GM13976 (cell line): Measurements from ENCODE around the gene PTGS1.

Source experiments
- DNase-seq: peaks from one replicate; pipeline ENCODE4 v3.0.0; 2012; ENCODE audit warnings: low spot score
- CTCF ChIP-seq: IDR thresholded peaks from 2 replicates; pipeline ENCODE4 v1.5.1; 2012; ENCODE audit warnings: borderline replicate concordance, mild to moderate bottlenecking; ENCODE audit not compliant: insufficient read depth; ENCODE audit errors: extremely low read depth, missing control alignments, control extremely low read depth
- in situ Hi-C: fragments of 300-500 bp; cut with MboI; formaldehyde crosslinking; loops from one replicate; pipeline ENCODE4 v1.12.0; 2022; ENCODE audit warnings: low sequenced_read_pairs, mixed read lengths, inconsistent platforms; ENCODE audit not compliant: unreplicated experiment

Gene PTGS1

GRCh38 chr9:122379340-122379739 is 8.5 kb downstream of the PTGS1 start:
- in situ Hi-C loops: no loop called here
- no peak for DNase-seq
- no peak for TF ChIP-seq CTCF

DNA sequence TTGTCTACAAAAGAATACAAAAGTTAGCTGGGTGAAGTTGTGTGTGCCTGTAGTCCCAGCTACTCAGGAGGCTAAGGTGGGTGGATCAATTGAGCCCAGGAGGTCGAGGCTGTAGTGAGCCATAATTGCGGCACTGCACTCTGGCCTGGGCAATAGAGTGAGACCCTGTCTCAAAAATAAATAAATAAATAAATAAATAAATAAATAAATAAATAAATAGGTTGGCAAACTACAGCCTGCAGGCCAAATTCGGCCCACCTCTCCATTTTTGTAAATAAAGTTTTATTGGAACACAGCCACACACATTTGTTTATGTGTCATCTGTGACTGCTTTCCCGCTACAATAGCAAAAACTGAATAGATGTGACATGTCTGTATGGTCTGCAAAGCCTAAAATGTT is 9.5 kb downstream of the PTGS1 start:
- no peak for DNase-seq
- in situ Hi-C loops: no loop called here
- TF ChIP-seq CTCF: no peak

GRCh38 chr9:122381206-122381950 is 10.6 kb downstream of the PTGS1 start:
- no peak for TF ChIP-seq CTCF
- DNase-seq: no peak
- in situ Hi-C loops: no loop called here

DNA sequence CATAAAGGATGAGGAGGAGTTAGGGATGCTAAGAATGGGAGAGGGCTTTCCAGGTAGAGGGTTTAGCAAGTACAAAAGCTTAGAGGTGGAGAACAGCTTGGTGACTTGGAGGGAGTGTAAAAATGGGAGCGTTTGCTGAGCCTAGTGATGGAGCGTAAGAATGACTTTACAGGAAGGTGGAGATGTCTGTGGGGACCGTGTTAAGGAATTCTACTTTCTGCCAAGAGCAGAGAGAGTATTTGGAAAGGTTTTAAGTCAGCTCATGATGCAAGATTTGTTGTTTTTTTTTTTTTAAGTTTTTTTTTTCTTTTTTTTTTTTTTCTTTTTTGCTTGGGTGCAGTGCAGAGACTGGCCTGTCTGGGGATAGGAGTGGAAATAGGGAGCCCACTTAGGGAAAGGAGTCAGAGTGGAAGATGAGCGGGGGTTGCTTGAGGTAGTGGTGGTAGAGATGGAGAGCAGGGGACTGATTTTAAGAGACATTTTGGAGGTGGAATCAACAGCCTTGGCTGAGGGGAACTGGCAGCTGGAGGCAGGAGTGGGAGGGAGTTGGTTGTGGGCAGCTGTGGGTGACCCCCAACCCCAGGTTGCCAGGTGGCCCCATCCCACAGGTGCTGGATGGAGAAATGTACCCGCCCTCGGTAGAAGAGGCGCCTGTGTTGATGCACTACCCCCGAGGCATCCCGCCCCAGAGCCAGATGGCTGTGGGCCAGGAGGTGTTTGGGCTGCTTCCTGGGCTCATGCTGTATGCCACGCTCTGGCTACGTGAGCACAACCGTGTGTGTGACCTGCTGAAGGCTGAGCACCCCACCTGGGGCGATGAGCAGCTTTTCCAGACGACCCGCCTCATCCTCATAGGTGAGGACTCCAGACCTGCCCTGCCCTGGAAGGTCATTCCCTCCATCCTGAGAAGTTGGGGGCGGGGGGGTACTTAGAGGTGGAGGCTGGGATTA is 12.4 kb downstream of the PTGS1 start:
- TF ChIP-seq CTCF: no peak
- in situ Hi-C loops: no loop called here
- no peak for DNase-seq

GRCh38 chr9:122383992-122384461 is 13.2 kb downstream of the PTGS1 start:
- DNase-seq: no peak
- in situ Hi-C loops: no loop called here
- TF ChIP-seq CTCF: no peak

DNA sequence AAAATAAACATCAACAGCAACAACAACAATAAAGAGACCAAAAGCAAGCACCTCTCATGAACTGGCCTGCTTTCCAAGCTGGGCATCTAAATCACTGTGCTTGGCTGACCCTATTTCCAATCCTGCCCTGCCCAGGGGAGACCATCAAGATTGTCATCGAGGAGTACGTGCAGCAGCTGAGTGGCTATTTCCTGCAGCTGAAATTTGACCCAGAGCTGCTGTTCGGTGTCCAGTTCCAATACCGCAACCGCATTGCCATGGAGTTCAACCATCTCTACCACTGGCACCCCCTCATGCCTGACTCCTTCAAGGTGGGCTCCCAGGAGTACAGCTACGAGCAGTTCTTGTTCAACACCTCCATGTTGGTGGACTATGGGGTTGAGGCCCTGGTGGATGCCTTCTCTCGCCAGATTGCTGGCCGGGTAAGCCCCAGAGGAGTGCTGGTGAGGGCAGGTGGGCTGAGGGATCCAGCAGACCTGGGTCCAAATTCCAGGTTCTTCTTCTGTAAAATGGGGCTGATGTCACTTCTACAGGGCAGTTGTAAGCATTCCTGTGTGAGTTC is 15.6 kb downstream of the PTGS1 start:
- in situ Hi-C loops: no loop called here
- no peak for TF ChIP-seq CTCF
- DNase-seq: no peak
